ENCODE results near the gene CAMTA1. TPM values are rescaled to one million over a fixed set of nuclear protein-coding genes. Genes with fewer than 3 reads are reported as not detected.

Gene CAMTA1
- total RNA-seq, 6 experiments from 2014 or later, result 78.1 to 96.6 (median 86.1) TPM

- Mint-ChIP-seq H3K4me1 (ENCODE audit: low read depth) (no peaks in the 10 kb centered on the region), H3K9me3 (no peaks in the 10 kb centered on the region), H3K4me3 (no peak overlapping the region), H3K27me3 (ENCODE audit: insufficient read depth) (peaks cover 32% of the 10 kb centered on the region), H3K27ac (no peak overlapping the region), H3K36me3 (ENCODE audit: low read depth) (no peaks in the 10 kb centered on the region)
- DNase-seq, result no peak
- TF ChIP-seq CTCF (IDR thresholded peaks at IDR 0.05), result no peak
These were observed 364.0 kb downstream of the CAMTA1 start for GRCh38 chr1:7149080-7149838.

- Mint-ChIP-seq H3K4me1 (ENCODE audit: low read depth) (no peaks in the 10 kb centered on the region), H3K27me3 (ENCODE audit: insufficient read depth) (peaks cover 29% of the 10 kb centered on the region), H3K9me3 (no peaks in the 10 kb centered on the region), H3K27ac (no peak overlapping the region), H3K4me3 (no peak overlapping the region), H3K36me3 (ENCODE audit: low read depth) (no peaks in the 10 kb centered on the region)
- DNase-seq, result no peak
- no peak for TF ChIP-seq CTCF (IDR thresholded peaks at IDR 0.05)
These were observed 365.5 kb downstream of the CAMTA1 start for GRCh38 chr1:7150724-7151280.

DNA sequence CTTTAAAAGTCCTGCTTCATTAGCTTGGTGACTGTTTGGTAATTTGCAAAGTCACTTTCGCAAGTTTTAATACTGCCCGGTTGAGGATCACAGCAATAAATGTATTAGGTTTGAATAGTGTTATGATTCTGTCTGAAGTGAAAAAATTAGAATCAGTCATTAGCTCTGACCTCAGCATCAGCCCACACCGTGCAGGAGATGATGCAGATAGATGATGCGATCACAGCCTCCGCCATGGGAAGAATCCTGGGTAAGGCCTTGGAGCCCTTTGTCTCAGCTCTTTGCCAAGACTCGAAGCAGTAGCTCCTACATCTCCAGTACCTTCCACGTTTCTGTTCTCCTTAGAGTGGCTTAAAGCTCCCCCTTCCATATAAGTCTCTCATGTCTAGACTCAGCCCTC is 366.7 kb downstream of the CAMTA1 start:
- Mint-ChIP-seq H3K4me1 (ENCODE audit: low read depth) (no peaks in the 10 kb centered on the region), H3K9me3 (no peaks in the 10 kb centered on the region), H3K36me3 (ENCODE audit: low read depth) (no peaks in the 10 kb centered on the region), H3K4me3 (no peak overlapping the region), H3K27me3 (ENCODE audit: insufficient read depth) (peaks cover 31% of the 10 kb centered on the region), H3K27ac (no peak overlapping the region)
- no peak for DNase-seq
- no peak for TF ChIP-seq CTCF (IDR thresholded peaks at IDR 0.05)

GRCh38 chr1:7152655-7153054 is 367.4 kb downstream of the CAMTA1 start:
- peaks cover 31% of the 10 kb centered on the region for H3K27me3 Mint-ChIP-seq (ENCODE audit: insufficient read depth)
- H3K9me3 Mint-ChIP-seq, result no peaks in the 10 kb centered on the region
- H3K4me3 Mint-ChIP-seq, result no peak overlapping the region
- no peaks in the 10 kb centered on the region for H3K4me1 Mint-ChIP-seq (ENCODE audit: low read depth)
- DNase-seq, result no peak
- no peak for TF ChIP-seq CTCF (IDR thresholded peaks at IDR 0.05)
- H3K36me3 Mint-ChIP-seq (ENCODE audit: low read depth), result no peaks in the 10 kb centered on the region
- H3K27ac Mint-ChIP-seq, result no peak overlapping the region

GRCh38 chr1:7153464-7153863 is 368.2 kb downstream of the CAMTA1 start:
- no peak for DNase-seq
- Mint-ChIP-seq H3K4me1 (ENCODE audit: low read depth) (no peaks in the 10 kb centered on the region), H3K27me3 (ENCODE audit: insufficient read depth) (peaks cover 31% of the 10 kb centered on the region), H3K36me3 (ENCODE audit: low read depth) (no peaks in the 10 kb centered on the region), H3K9me3 (no peaks in the 10 kb centered on the region), H3K27ac (no peak overlapping the region), H3K4me3 (no peak overlapping the region)
- no peak for TF ChIP-seq CTCF (IDR thresholded peaks at IDR 0.05)
